HuH-7 (cell line): ENCODE data around the gene TRPC4AP.
"Not testable (repeated sequence)": the region's sequence is repeated elsewhere in the genome, so short reads cannot be mapped to it uniquely, and the experiment has no call there.

Experiments used
- DNase-seq: peaks from one replicate; pipeline ENCODE4 v3.0.0; 2011; ENCODE audit warnings: low spot score

Gene TRPC4AP

DNA sequence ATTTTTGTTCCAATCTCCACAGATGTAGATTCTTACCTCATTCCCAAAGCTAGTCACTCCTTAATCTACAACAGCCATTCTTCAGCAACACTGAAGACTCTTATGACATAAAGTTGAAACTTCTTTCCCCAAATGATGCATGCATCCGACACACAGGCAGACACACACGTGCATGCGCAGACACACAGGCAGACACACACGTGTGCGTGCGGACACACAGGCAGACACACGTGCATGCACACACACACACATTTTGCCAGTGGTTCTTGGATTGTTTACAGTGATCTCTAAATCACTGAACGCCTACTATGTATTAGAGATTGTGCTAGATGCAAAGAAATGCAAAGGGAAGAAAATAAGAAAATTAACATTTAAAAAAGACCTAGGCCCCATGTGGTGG is 9.0 kb upstream of the TRPC4AP start:
- DNase-seq: no peak

GRCh38 chr20:35093267-35093884 is 769 bp upstream of the TRPC4AP start:
- DNase-seq: peak; percentile 15

DNA sequence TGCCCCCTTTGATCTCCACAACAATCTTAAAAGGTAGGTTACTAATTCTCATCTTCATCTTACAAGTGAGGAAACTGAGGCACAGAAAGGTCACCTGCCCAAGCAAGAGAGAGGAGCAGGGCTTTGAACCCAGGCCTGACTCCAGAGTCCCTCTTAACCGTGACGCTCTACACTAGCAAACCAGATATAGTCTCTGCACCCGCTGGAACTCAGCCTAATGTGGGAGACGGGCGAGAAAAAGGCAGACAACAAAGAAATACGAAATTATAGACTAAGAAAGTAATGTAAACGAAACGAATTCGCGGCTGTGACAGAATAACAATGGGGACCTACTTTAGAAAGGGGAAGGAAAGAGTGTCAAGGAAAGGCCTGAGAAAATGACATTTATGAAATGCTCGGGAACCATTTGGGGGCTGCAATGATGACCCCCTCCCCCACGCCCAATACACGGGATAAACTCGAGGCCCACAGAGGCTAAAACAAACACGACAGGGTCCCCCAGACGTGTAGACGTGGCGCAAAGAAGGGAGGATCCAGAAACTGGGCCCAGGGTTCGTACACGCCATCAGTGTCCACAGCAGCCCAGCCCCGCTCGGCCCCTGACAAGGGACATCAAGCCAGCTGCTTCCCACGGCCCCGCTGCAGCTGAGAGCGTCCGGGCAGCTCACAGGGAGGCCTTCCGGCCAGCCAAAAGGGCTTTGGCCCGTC is 637 bp downstream of the TRPC4AP start:
- peak; percentile 28 for DNase-seq

- DNase-seq: no peak
Measured at GRCh38 chr20:35088231-35089145, 4.1 kb downstream of the TRPC4AP start.

DNA sequence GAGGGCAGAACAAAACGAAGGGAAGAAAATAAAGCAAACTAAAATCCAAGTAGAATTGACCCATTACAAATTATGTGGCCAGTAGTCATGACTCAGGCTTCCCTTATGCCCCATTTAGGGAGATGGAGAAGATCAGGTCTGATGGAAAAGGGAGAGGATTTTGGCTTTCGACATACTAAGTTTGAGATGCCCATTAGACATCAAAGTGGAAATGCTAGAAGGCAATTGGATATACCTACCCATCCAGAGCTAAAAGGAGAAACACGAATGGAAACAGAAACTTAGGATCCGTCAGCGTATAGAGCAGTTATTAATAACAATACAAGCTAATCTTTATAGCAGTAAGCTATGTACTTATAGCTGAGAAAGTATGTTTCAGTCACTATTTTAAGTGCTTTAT is 4.8 kb downstream of the TRPC4AP start:
- no peak for DNase-seq

- DNase-seq: peak; percentile 32
Measured at GRCh38 chr20:35087355-35087754, 5.3 kb downstream of the TRPC4AP start.

- DNase-seq: peak; percentile 32
Measured at GRCh38 chr20:35085477-35086225, 7.0 kb downstream of the TRPC4AP start.

DNA sequence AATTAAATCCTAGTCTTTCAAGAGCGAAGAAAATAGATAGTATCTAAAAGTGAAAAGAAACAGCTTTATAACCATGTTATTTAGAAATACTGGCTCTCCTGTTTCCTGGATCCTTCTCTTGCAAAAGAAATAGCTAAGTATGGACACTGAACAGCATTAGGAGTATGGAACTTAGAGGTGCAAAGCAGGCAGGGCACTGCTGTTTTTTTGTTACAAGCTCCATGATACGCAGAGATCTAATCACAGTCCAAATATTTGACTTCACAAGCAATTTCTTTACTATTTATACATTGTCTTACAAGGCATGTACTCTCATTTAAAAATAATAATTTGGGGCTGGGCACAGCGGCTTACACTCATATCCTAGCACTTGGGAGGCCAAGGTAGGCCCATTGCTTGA is 7.6 kb downstream of the TRPC4AP start:
- DNase-seq: no peak

DNA sequence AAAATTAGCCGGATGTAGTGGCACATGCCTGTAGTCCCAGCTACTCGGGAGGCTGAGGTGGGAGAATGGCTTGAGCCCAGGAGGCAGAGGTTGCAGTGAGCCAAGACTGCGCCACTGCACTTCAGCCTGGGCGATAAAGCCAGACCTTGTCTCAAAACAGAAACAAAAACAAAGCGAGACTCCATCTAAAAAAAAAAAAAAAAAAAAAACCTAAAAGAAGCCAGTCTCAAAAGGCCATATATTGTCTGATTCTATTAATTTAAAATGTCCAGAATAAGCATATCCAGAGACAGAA is 12.3 kb downstream of the TRPC4AP start:
- DNase-seq: not testable (repeated sequence)

- DNase-seq: no peak
Measured at GRCh38 chr20:35079472-35080347, 12.9 kb downstream of the TRPC4AP start.

DNA sequence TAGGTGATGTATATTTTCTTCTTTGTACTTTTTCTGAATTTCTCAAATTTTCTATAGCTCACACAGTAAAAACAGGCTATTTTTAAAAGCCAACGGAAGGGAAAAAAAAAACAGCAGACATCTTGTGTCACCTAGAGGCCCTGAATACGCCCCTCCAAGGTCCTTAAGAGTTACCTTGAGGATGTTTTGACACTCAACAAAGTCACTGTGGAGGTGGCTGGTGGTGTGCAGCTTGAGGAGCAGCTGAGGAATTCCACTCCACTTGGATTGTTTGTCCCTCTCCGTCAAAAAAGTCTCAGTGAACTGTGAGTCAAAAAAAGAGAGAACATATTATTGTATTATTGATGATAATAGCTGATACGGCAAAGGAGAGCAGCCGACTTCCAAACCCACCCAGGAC is 14.7 kb downstream of the TRPC4AP start:
- DNase-seq: no peak

GRCh38 chr20:35077341-35077740 is 15.3 kb downstream of the TRPC4AP start:
- DNase-seq: no peak

- DNase-seq: not testable (repeated sequence)
Measured at GRCh38 chr20:35071436-35072153, 21.0 kb downstream of the TRPC4AP start.

DNA sequence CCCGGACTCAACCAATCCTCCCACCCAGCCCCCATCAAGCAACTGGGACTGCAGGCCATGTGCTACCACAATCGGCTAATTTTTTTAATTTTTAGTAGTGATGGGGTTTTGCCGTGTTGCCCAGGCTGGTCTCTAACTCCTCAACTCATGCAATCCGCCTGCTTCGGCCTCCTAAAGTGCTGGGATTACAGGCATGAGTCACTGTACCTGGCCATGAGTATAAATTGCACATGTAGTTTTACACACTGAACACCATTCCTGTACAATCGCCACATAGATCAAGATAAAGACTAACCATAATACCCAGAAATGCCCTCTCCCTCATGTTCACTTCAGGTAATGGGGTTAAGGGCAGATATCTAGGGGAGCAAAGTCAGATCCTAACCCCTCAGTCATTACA is 26.4 kb downstream of the TRPC4AP start:
- DNase-seq: no peak

DNA sequence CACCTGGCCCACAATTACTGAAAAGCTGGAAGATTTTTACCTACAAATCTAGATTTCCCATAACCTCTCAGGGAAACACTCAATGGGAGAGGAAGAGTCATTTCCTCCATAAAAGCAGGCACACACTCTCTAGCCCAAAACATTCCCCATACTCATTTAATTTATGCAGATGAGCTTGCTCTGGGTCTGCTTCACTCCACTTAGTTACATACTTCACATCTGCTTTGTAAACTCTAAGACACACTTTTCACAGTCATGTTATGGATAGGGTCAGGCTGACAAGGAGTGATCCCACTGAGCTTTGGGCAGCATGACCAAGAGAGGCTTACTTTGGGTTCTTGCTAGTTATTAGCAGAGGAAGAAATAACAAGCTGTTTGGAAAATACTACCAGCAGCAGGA is 27.4 kb downstream of the TRPC4AP start:
- no peak for DNase-seq

- no peak for DNase-seq
Measured at GRCh38 chr20:35063168-35063567, 29.4 kb downstream of the TRPC4AP start.

GRCh38 chr20:35062478-35062877 is 30.1 kb downstream of the TRPC4AP start:
- DNase-seq: no peak

GRCh38 chr20:35060168-35060567 is 32.4 kb downstream of the TRPC4AP start:
- DNase-seq: no peak

- DNase-seq: no peak
Measured at GRCh38 chr20:35059612-35060011, 33.0 kb downstream of the TRPC4AP start.

GRCh38 chr20:35059110-35059509 is 33.5 kb downstream of the TRPC4AP start:
- no peak for DNase-seq
